Measurements from ENCODE around the gene IQSEC1. TPM values are rescaled to one million over a fixed set of nuclear protein-coding genes. Genes with fewer than 3 reads are reported as not detected.

The IQSEC1 gene
- total and polyA plus RNA-seq, 2 of the 8 experiments (the other 6 are each of a cell fraction or from before 2014, with no cell fraction given) = 6.8 to 28.8 TPM

DNA sequence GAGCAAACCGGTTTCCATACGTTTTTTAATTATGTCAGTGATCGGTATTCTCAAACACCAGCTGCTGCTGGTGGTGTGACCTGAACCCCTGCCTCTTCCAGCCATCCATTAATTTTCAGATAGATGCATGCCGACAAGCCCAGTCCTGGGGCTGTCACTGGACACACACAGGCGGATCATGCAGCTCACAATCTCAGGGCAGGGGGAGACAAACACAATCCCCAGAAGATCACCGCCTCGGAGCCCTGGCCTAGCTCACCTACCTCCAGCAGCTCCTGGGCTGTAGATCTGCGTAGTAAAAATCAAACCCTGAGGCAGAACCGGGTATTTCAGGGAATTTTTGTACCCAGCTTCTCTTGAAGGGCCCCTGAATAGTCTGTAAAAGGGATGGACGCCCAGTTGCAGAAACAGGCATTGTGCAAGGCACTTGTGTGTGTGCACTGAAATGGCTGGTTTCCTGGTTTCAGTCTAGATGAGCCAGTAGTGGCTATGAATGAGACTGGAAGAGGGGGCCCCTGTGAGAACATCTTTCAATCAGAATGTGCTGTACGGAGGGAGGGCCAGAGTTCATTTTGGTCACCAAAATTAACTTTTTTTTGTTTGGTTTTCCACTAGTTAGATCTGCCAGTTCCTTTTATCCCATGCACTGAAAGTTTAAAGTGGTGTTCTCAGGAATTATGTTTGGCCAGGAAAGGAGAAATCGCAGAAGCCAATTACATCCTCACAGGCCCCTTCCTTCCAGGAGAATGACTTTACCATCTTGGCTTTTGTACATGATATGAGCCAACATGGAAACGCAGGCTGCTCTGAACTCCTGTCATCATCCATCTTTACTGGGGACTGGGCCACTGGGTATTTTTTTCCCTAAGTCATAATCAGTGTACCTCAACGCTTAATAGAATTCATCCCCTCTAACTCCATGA lies 176.9 kb downstream of the IQSEC1 start:
- Histone ChIP-seq H2AFZ (ENCODE audit: low read length) (no peak overlapping the region), H3K4me2 (ENCODE audit: insufficient read depth in 1 of 2, low read depth in 2 of 2, low read length in 2 of 2) (no peak overlapping the region), H3K36me3 (ENCODE audit: control insufficient read depth in 2 of 4, insufficient read depth in 4 of 4, low read length in 3 of 4) (peaks cover 0 to 8% (median 0%) of the 10 kb centered on the region in 4 experiments; a peak in 2 of 8 replicates), H3K79me2 (ENCODE audit: control insufficient read depth in 1 of 2, insufficient read depth in 2 of 2, low read length in 2 of 2) (no peaks in the 10 kb centered on the region), H3K27ac (ENCODE audit: low read depth, low read length) (no peak overlapping the region), H4K20me1 (replicated peaks in 1 of 2; ENCODE audit: control insufficient read depth in 1 of 2, insufficient read depth in 2 of 2, low read length in 2 of 2) (peaks cover 0 to 3% of the 10 kb centered on the region in 2 experiments), H3K14ac (ENCODE audit: insufficient read length) (no peak overlapping the region), H3K4me3 (ENCODE audit: extremely low read depth in 1 of 4, insufficient read depth in 2 of 4, low read depth in 3 of 4, low read length in 4 of 4) (no peak overlapping the region), H4K5ac (ENCODE audit: insufficient read length, low read depth, low read length) (no peak overlapping the region), H3K9ac (replicated peaks in 1 of 4; ENCODE audit: extremely low read depth in 1 of 4, low read depth in 3 of 4, low read length in 3 of 4) (no peak overlapping the region), H3K4me1 (replicated peaks in 1 of 4; ENCODE audit: control insufficient read depth in 3 of 4, insufficient read depth in 4 of 4, low read length in 3 of 4) (peaks cover 0 to 2% (median 0%) of the 10 kb centered on the region in 4 experiments; a peak in 2 of 7 replicates), H4K8ac (ENCODE audit: extremely low read depth, insufficient read depth, low read length) (no peak overlapping the region), H3K4ac (replicated peaks; ENCODE audit: insufficient read length, low read depth, low read length) (no peak overlapping the region), H2BK15ac (ENCODE audit: low read length) (no peak overlapping the region), H2BK120ac (replicated peaks; ENCODE audit: low read depth, low read length) (no peak overlapping the region), H3K23ac (ENCODE audit: insufficient read length) (no peak overlapping the region), H3K79me1 (ENCODE audit: low read depth, low read length) (no peaks in the 10 kb centered on the region), H3K9me3 (ENCODE audit: insufficient read depth in 2 of 2, low read depth in 1 of 2, low read length in 1 of 2) (no peaks in the 10 kb centered on the region), H4K91ac (replicated peaks; ENCODE audit: insufficient read length, low read length) (no peak overlapping the region), H2AK5ac (ENCODE audit: low read depth, low read length) (no peak overlapping the region), H3K23me2 (ENCODE audit: low read depth, low read length) (no peaks in the 10 kb centered on the region), H2BK12ac (ENCODE audit: low read depth, low read length) (no peak overlapping the region), H2BK20ac (ENCODE audit: low read length) (no peak overlapping the region), H3K18ac (ENCODE audit: extremely low read depth, low read length) (no peak overlapping the region), H3K56ac (replicated peaks; ENCODE audit: insufficient read length, low read depth, low read length) (no peak overlapping the region), H2BK5ac (ENCODE audit: low read depth, low read length) (no peak overlapping the region), H3K27me3 (replicated peaks in 1 of 4; ENCODE audit: control insufficient read depth in 3 of 4, extremely low read depth in 1 of 4, insufficient read depth in 3 of 4, low read length in 3 of 4) (peaks cover 0 to 5% (median 1%) of the 10 kb centered on the region in 4 experiments; a peak in 4 of 7 replicates)
- FAIRE-seq (no peak), DNase-seq (ENCODE audit: low read depth in 1 of 2, low spot score in 2 of 2) (no peak)
- CTCF ChIA-PET (ENCODE audit: partially characterized antibody) = interaction anchor here (0.6 to 14.8 kb wide), 13 partner anchors 9 to 123 kb away, joined by 3 to 353 read pairs (median 4); no protein-coding TSS in a partner anchor
- peak in 1 of 2 experiments; percentile 26; a peak in 2 of 4 replicates for TF ChIP-seq RAD21 (IDR thresholded peaks at IDR 0.05 in 1 of 2, conservative IDR thresholded peaks at IDR 0.05 in 1 of 2; ENCODE audit: low read depth in 2 of 2, low read length in 2 of 2)
- TF ChIP-seq TEAD4 (IDR thresholded peaks at IDR 0.05; ENCODE audit: low read depth, low read length) = no peak
- TF ChIP-seq, protein P1, sequence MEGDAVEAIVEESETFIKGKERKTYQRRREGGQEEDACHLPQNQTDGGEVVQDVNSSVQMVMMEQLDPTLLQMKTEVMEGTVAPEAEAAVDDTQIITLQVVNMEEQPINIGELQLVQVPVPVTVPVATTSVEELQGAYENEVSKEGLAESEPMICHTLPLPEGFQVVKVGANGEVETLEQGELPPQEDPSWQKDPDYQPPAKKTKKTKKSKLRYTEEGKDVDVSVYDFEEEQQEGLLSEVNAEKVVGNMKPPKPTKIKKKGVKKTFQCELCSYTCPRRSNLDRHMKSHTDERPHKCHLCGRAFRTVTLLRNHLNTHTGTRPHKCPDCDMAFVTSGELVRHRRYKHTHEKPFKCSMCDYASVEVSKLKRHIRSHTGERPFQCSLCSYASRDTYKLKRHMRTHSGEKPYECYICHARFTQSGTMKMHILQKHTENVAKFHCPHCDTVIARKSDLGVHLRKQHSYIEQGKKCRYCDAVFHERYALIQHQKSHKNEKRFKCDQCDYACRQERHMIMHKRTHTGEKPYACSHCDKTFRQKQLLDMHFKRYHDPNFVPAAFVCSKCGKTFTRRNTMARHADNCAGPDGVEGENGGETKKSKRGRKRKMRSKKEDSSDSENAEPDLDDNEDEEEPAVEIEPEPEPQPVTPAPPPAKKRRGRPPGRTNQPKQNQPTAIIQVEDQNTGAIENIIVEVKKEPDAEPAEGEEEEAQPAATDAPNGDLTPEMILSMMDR (IDR thresholded peaks at IDR 0.05; ENCODE audit: control extremely low read depth in 1 of 3, insufficient read depth in 1 of 3, low read depth in 1 of 3, low read length in 3 of 3) = peak; percentile 20 to 40 (median 29); a peak in 3 of 4 replicates
- TF ChIP-seq SUZ12 (IDR thresholded peaks at IDR 0.05; ENCODE audit: low read length) = no peak
- WGBS, 2 experiments (ENCODE audit: extremely low coverage in 1 of 2, insufficient coverage in 1 of 2, insufficient read length in 1 of 2, insufficient replicate concordance in 2 of 2, low coverage in 1 of 2, low lambda C conversion rate in 2 of 2, missing lambda C conversion rate in 1 of 2) = 86% methylated on average over 14 of the region's 14 CpGs; no CpG with 5 or more reads in 1 of the 2 experiments
- POLR2A ChIA-PET (ENCODE audit: partially characterized antibody) = interaction anchor here (0.7 to 2.0 kb wide), 9 partner anchors 10 to 64 kb away, joined by 3 to 9 read pairs (median 4); partner anchors contain the start of gene RPL32
